ENCODE measurements around the gene AP4M1. TPM values are rescaled to one million over a fixed set of nuclear protein-coding genes. Genes with fewer than 3 reads are reported as not detected.

Gene AP4M1
- total and polyA plus RNA-seq, 9 of the 15 experiments (the other 6 are each of a cell fraction or from before 2014, with no cell fraction given) = 1.3 to 30.9 (median 14.1) TPM

- peak; percentile 74; the same call in 1 of the 2 replicates for TF ChIP-seq THRB (CRISPR knock-in tag; conservative IDR thresholded peaks at IDR 0.05)
- TF ChIP-seq MCM2 (IDR thresholded peaks at IDR 0.05; ENCODE audit: low read depth) = no peak
- TF ChIP-seq BRD4 (IDR thresholded peaks at IDR 0.05) = peak; percentile 61; the same call in 1 of the 2 replicates
- peak; percentile 85; the same call in 1 of the 2 replicates for TF ChIP-seq SREBF2 (CRISPR knock-in tag; IDR thresholded peaks at IDR 0.05)
- no peak for TF ChIP-seq MYC (IDR thresholded peaks at IDR 0.05; ENCODE audit: low read depth, low read length)
- peak; percentile 52; the same call in 1 of the 2 replicates for TF ChIP-seq MYC (CRISPR knock-in tag; IDR thresholded peaks at IDR 0.05; ENCODE audit: borderline replicate concordance, low read depth)
- no peak for TF ChIP-seq ZNF561 (CRISPR knock-in tag; conservative IDR thresholded peaks at IDR 0.05)
- TF ChIP-seq E4F1 (CRISPR knock-in tag; IDR thresholded peaks at IDR 0.05; ENCODE audit: borderline replicate concordance) = no peak
- TF ChIP-seq TSHZ1 (CRISPR knock-in tag; IDR thresholded peaks at IDR 0.05) = 0 out of 2 replicates have a peak, but pooled peaks have one; percentile 31
- TF ChIP-seq ZBTB33 (CRISPR knock-in tag; IDR thresholded peaks at IDR 0.05) = peak; percentile 24; the same call in 1 of the 2 replicates
- TF ChIP-seq ZNF232 (CRISPR knock-in tag; IDR thresholded peaks at IDR 0.05) = no peak
- no peak for TF ChIP-seq ZBTB7A (IDR thresholded peaks at IDR 0.05; ENCODE audit: borderline replicate concordance, control insufficient read depth, low read depth, low read length)
- peak; percentile 79 for TF ChIP-seq HIVEP1 (CRISPR knock-in tag; IDR thresholded peaks at IDR 0.05)
- TF ChIP-seq THAP7 (CRISPR knock-in tag; IDR thresholded peaks at IDR 0.05) = peak; percentile 49; the same call in 1 of the 2 replicates
- no peak for TF ChIP-seq HOMEZ (CRISPR knock-in tag; IDR thresholded peaks at IDR 0.05)
- 0 out of 2 replicates have a peak, but pooled peaks have one; percentile 40 for TF ChIP-seq NBN (IDR thresholded peaks at IDR 0.05; ENCODE audit: low read depth)
- no peak for TF ChIP-seq PML (IDR thresholded peaks at IDR 0.05; ENCODE audit: low read length)
Observed at GRCh38 chr7:100148225-100148558, 46.7 kb downstream of the AP4M1 start (continued).

Measured in K562 (cell line).